ENCODE data around the gene GRIA4. TPM values are rescaled to one million over a fixed set of nuclear protein-coding genes. Genes with fewer than 3 reads are reported as not detected.

GRIA4 gene
- total RNA-seq, 1 donor from 2014 or later: 8.7 TPM

DNA sequence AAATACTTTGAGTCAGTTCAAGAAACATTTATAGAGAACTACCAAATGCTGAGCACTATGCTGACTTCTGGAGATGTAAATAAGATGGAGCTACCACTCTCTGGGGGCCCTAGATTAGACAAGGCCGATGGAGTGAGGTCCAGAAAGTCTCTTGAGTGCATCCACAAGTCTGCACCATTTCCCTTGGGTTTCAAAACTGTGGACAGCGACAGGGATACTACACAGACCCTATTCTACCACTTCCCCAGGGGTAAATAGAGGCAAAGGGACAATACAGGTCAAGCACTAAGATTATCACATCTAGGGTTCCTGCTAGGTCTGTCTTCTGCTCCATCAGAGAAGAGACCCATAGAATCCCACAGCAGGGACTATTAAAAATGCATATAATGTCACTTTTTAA lies 183.2 kb downstream of the GRIA4 start:
- no peak for DNase-seq (ENCODE audit: low spot score)
- H3K36me3 Mint-ChIP-seq (ENCODE audit: low read depth, unreplicated experiment): no peaks in the 10 kb centered on the region
- H3K9me3 Mint-ChIP-seq (ENCODE audit: unreplicated experiment): no peaks in the 10 kb centered on the region
- TF ChIP-seq, protein P1, sequence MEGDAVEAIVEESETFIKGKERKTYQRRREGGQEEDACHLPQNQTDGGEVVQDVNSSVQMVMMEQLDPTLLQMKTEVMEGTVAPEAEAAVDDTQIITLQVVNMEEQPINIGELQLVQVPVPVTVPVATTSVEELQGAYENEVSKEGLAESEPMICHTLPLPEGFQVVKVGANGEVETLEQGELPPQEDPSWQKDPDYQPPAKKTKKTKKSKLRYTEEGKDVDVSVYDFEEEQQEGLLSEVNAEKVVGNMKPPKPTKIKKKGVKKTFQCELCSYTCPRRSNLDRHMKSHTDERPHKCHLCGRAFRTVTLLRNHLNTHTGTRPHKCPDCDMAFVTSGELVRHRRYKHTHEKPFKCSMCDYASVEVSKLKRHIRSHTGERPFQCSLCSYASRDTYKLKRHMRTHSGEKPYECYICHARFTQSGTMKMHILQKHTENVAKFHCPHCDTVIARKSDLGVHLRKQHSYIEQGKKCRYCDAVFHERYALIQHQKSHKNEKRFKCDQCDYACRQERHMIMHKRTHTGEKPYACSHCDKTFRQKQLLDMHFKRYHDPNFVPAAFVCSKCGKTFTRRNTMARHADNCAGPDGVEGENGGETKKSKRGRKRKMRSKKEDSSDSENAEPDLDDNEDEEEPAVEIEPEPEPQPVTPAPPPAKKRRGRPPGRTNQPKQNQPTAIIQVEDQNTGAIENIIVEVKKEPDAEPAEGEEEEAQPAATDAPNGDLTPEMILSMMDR (IDR thresholded peaks at IDR 0.05; ENCODE audit: unreplicated experiment): no peak
- H3K27ac Mint-ChIP-seq (ENCODE audit: unreplicated experiment): no peak overlapping the region
- no peaks in the 10 kb centered on the region for H3K4me1 Mint-ChIP-seq (ENCODE audit: unreplicated experiment)
- no peak overlapping the region for H3K4me3 Mint-ChIP-seq (ENCODE audit: unreplicated experiment)
- H3K27me3 Mint-ChIP-seq (ENCODE audit: unreplicated experiment): no peaks in the 10 kb centered on the region

DNA sequence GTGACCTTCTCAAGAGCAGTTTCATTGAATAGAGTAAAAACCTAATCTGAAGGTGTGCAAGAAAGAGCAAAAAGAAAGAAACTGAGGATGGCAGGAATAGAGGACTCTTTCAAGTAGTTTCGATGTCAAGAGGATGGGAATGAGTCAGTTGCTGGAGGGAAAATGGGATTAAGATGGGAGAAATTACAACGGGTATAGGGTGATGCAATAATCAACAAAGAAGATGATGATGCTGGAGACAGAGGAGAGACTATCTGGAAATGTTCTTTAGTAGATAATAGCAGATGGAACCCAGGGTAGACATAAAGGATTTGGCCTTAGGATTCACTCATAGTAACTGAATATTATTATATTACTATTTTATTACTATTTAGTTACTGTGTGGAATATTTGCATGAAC lies 189.4 kb downstream of the GRIA4 start:
- Mint-ChIP-seq H3K4me3 (ENCODE audit: unreplicated experiment) (no peak overlapping the region), H3K4me1 (ENCODE audit: unreplicated experiment) (no peaks in the 10 kb centered on the region), H3K9me3 (ENCODE audit: unreplicated experiment) (no peaks in the 10 kb centered on the region), H3K36me3 (ENCODE audit: low read depth, unreplicated experiment) (no peaks in the 10 kb centered on the region), H3K27ac (ENCODE audit: unreplicated experiment) (no peak overlapping the region), H3K27me3 (ENCODE audit: unreplicated experiment) (peaks cover 1% of the 10 kb centered on the region)
- no peak for DNase-seq (ENCODE audit: low spot score)
- TF ChIP-seq, protein P1 (IDR thresholded peaks at IDR 0.05; ENCODE audit: unreplicated experiment): no peak

DNA sequence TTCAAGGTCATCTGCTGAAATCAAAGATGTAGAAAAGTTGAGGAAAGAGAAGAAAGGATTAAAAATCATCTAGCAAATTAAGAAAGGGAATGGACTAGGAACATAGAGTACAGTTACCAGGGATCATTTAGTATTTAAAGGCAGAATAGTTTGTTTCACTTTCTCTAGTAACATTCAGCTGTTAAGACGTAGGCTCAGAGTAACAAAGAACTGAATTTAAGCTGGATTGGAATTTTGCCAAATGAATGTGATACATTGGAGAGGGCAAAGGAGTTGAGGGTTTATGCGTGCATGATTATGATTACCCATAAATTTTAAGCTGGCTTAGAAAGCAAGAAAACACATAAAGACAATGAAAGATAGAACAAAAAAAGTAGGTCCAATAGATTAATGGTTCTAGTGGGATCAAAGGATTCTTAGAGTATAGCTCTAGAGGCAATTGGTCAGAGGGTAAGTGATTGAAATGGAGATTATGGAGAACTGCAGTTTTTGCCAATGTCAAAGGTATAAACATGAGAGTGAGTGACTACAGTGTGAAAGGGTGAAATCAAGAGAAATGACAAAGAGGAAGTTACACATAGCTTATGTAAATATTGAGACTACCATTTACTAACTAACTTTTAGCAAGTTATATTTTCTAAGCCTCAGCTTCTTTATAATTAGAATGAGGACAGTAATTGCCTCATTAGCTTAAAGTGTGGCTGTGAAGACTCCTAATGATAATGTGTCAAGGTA lies 190.0 kb downstream of the GRIA4 start:
- Mint-ChIP-seq H3K36me3 (ENCODE audit: low read depth, unreplicated experiment) (no peaks in the 10 kb centered on the region), H3K4me3 (ENCODE audit: unreplicated experiment) (no peak overlapping the region)

DNA sequence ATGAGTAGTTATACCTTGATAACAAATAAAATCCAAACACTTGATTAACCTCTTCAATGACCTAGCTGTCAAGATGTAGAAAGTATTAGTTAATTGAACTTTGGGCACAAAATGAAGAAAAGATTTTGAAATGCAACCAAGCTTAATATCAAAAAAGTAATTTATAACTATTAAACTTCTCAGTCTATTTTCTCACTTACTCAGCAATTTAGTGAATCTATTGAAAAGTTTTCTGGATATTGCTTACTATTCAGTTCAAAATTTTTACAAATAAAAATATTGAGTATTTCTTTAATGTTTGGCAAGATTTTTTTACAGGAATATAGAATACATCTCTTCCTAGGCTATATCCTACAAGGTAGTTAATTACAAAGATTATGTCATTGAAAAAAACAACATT lies 192.5 kb downstream of the GRIA4 start:
- Mint-ChIP-seq H3K4me3 (ENCODE audit: unreplicated experiment) (no peak overlapping the region), H3K27ac (ENCODE audit: unreplicated experiment) (no peak overlapping the region), H3K36me3 (ENCODE audit: low read depth, unreplicated experiment) (no peaks in the 10 kb centered on the region)

More for the DNA sequence above, 190.0 kb downstream of the GRIA4 start:
- H3K9me3 Mint-ChIP-seq (ENCODE audit: unreplicated experiment): no peaks in the 10 kb centered on the region
- no peaks in the 10 kb centered on the region for H3K4me1 Mint-ChIP-seq (ENCODE audit: unreplicated experiment)
- peaks cover 1% of the 10 kb centered on the region for H3K27me3 Mint-ChIP-seq (ENCODE audit: unreplicated experiment)
- no peak overlapping the region for H3K27ac Mint-ChIP-seq (ENCODE audit: unreplicated experiment)
- DNase-seq (ENCODE audit: low spot score): no peak
- TF ChIP-seq, protein P1 (IDR thresholded peaks at IDR 0.05; ENCODE audit: unreplicated experiment): no peak

DNA sequence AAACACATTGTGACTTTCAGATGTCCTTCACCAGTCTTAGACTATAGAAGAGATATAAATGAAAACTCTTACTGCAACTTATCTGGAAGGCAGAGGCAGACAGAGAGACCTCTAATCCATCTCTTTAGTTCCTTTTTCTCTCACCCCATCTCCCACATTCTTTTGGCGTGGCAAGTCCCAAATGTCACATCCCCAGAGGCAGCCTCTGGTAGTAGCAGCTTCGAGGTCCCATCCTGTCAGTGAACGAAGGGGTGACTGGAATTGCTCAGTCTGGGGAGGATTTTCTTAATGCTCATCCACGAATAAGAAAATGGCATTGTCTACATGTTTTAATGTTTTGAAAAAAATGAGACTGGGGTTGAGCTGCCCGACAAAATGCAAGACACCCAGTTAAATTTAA lies 201.4 kb downstream of the GRIA4 start:
- H3K4me1 Mint-ChIP-seq (ENCODE audit: unreplicated experiment): no peaks in the 10 kb centered on the region
- no peak overlapping the region for H3K27ac Mint-ChIP-seq (ENCODE audit: unreplicated experiment)
- TF ChIP-seq, protein P1 (IDR thresholded peaks at IDR 0.05; ENCODE audit: unreplicated experiment): no peak
- no peak for DNase-seq (ENCODE audit: low spot score)
- H3K4me3 Mint-ChIP-seq (ENCODE audit: unreplicated experiment): no peak overlapping the region
- H3K27me3 Mint-ChIP-seq (ENCODE audit: unreplicated experiment): no peaks in the 10 kb centered on the region
- H3K9me3 Mint-ChIP-seq (ENCODE audit: unreplicated experiment): no peaks in the 10 kb centered on the region
- no peaks in the 10 kb centered on the region for H3K36me3 Mint-ChIP-seq (ENCODE audit: low read depth, unreplicated experiment)

More for the DNA sequence above, 192.5 kb downstream of the GRIA4 start:
- TF ChIP-seq, protein P1 (IDR thresholded peaks at IDR 0.05; ENCODE audit: unreplicated experiment): no peak
- DNase-seq (ENCODE audit: low spot score): no peak
- Mint-ChIP-seq H3K9me3 (ENCODE audit: unreplicated experiment) (no peaks in the 10 kb centered on the region), H3K4me1 (ENCODE audit: unreplicated experiment) (no peaks in the 10 kb centered on the region), H3K27me3 (ENCODE audit: unreplicated experiment) (peaks cover 1% of the 10 kb centered on the region)
